Mesenchymal stem cell (in vitro differentiated cells and primary cell): ENCODE measurements around the gene SLC16A13.

Experiments
- DNase-seq: peaks from one replicate; pipeline ENCODE4 v3.0.0-alpha.2; 2013
- H2AFZ ChIP-seq: one replicate; pipeline ENCODE4 v1.6.1; 2013; ENCODE audit warnings: low read depth, mild to moderate bottlenecking, control low read depth, inconsistent platforms, low read length, moderate library complexity
- H2AK5ac ChIP-seq: 2 replicates; pipeline ENCODE4 v1.6.1; 2013; ENCODE audit warnings: low read length, moderate library complexity, mild to moderate bottlenecking, inconsistent platforms; ENCODE audit not compliant: severe bottlenecking
- H2BK120ac ChIP-seq: one replicate; pipeline ENCODE4 v1.6.1; 2013; ENCODE audit warnings: low read depth, mild to moderate bottlenecking, inconsistent platforms, low read length, moderate library complexity
- H2BK12ac ChIP-seq, 2 experiments: one replicate each; pipeline ENCODE4 v1.6.1; 2013; ENCODE audit warnings: inconsistent platforms in 2 of 2, low read length in 2 of 2, mild to moderate bottlenecking in 2 of 2, moderate library complexity in 2 of 2, control low read depth in 1 of 2
- H2BK15ac ChIP-seq: one replicate; pipeline ENCODE4 v1.6.1; 2013; ENCODE audit warnings: mild to moderate bottlenecking, low read depth, inconsistent platforms; ENCODE audit not compliant: poor library complexity, severe bottlenecking
- H2BK5ac ChIP-seq: 2 replicates; pipeline ENCODE4 v1.6.1; 2013; ENCODE audit warnings: low read depth, mild to moderate bottlenecking, low read length, control low read depth, inconsistent platforms; ENCODE audit not compliant: poor library complexity, severe bottlenecking
- H3K14ac ChIP-seq, 2 experiments: one replicate each; pipeline ENCODE4 v1.6.1; 2013; ENCODE audit warnings: inconsistent platforms in 2 of 2, low read length in 2 of 2, control low read depth in 1 of 2, mild to moderate bottlenecking in 1 of 2, moderate library complexity in 1 of 2
- H3K18ac ChIP-seq, 2 experiments: one replicate each; pipeline ENCODE4 v1.6.1; 2013; ENCODE audit warnings: inconsistent platforms in 2 of 2, low read length in 2 of 2, control low read depth in 1 of 2, low read depth in 1 of 2, mild to moderate bottlenecking in 1 of 2
- H3K23ac ChIP-seq, 2 experiments: one replicate each; pipeline ENCODE4 v1.6.1; 2013; ENCODE audit warnings: inconsistent platforms in 2 of 2, low read length in 2 of 2, mild to moderate bottlenecking in 2 of 2, moderate library complexity in 2 of 2, control low read depth in 1 of 2
- H3K27ac ChIP-seq: 2 replicates; pipeline ENCODE4 v1.5.1; 2013; ENCODE audit warnings: mild to moderate bottlenecking, moderate library complexity, low read length, control low read depth, inconsistent platforms; ENCODE audit not compliant: poor library complexity, severe bottlenecking
- H3K27me3 ChIP-seq, 2 experiments: 2 replicates each; pipeline versions ENCODE4 v1.6.1 to v1.7.0; 2013; ENCODE audit warnings: low read length in 2 of 2, mild to moderate bottlenecking in 2 of 2, moderate library complexity in 2 of 2, control low read depth in 1 of 2, inconsistent platforms in 1 of 2; ENCODE audit not compliant: control insufficient read depth in 1 of 2, insufficient read depth in 1 of 2
- H3K36me3 ChIP-seq, 2 experiments: 2 replicates each; pipeline versions ENCODE4 v1.6.1 to v1.7.0; 2013; ENCODE audit warnings: low read length in 2 of 2, control low read depth in 1 of 2, inconsistent platforms in 1 of 2, low read depth in 1 of 2, mild to moderate bottlenecking in 1 of 2; ENCODE audit not compliant: insufficient read depth in 2 of 2, control insufficient read depth in 1 of 2
- H3K4ac ChIP-seq, 2 experiments: one replicate each; pipeline ENCODE4 v1.6.1; 2013; ENCODE audit warnings: inconsistent platforms in 2 of 2, low read length in 2 of 2, mild to moderate bottlenecking in 2 of 2, moderate library complexity in 2 of 2, control low read depth in 1 of 2, low read depth in 1 of 2
- H3K4me1 ChIP-seq: 2 replicates; pipeline ENCODE4 v1.6.1; 2013; ENCODE audit warnings: low read depth, low read length, control low read depth; ENCODE audit not compliant: control insufficient read depth, insufficient read depth
- H3K4me2 ChIP-seq: 2 replicates; pipeline ENCODE4 v1.6.1; 2013; ENCODE audit warnings: low read length, mild to moderate bottlenecking, inconsistent platforms; ENCODE audit not compliant: poor library complexity, severe bottlenecking
- H3K4me3 ChIP-seq, 2 experiments: 2 replicates each; pipeline versions ENCODE4 v1.5.1 to v1.7.0; 2013; ENCODE audit warnings: low read length in 2 of 2, mild to moderate bottlenecking in 2 of 2, control low read depth in 1 of 2, low read depth in 1 of 2; ENCODE audit not compliant: insufficient read depth in 1 of 2
- H3K79me1 ChIP-seq: replicated peaks from 2 replicates; pipeline ENCODE4 v1.6.1; 2013; ENCODE audit warnings: mild to moderate bottlenecking, control low read depth, low read length, inconsistent platforms; ENCODE audit not compliant: poor library complexity, severe bottlenecking
- H3K9ac ChIP-seq: 2 replicates; pipeline ENCODE4 v1.7.0; 2013; ENCODE audit warnings: mild to moderate bottlenecking, low read length, moderate library complexity
- H3K9me3 ChIP-seq: 2 replicates; pipeline ENCODE4 v1.7.0; 2013; ENCODE audit warnings: mild to moderate bottlenecking, low read length; ENCODE audit not compliant: control insufficient read depth
- H4K8ac ChIP-seq: one replicate; pipeline ENCODE4 v1.6.1; 2013; ENCODE audit warnings: inconsistent platforms, mild to moderate bottlenecking, low read length, moderate library complexity
- H4K91ac ChIP-seq: one replicate; pipeline ENCODE4 v1.6.1; 2013; ENCODE audit warnings: mild to moderate bottlenecking, low read length, inconsistent platforms
- WGBS: methylation state at CpG from one replicate; pipeline ENCODE4 v1.1.7; 2013; ENCODE audit warnings: mixed read lengths; 5-methylcytosine and 5-hydroxymethylcytosine counted together

The SLC16A13 gene

GRCh38 chr17:7038025-7038862 lies 2.4 kb downstream of the SLC16A13 start:
- Histone ChIP-seq H4K8ac (no peak overlapping the region), H3K36me3 (peaks cover 0 to 3% of the 10 kb centered on the region in 2 experiments), H3K4me1 (peaks cover 32% of the 10 kb centered on the region), H3K27ac (no peak overlapping the region), H3K4me2 (no peak overlapping the region), H3K14ac (no peak overlapping the region), H2AFZ (no peak overlapping the region), H3K4ac (no peak overlapping the region), H3K4me3 (peak overlapping the region in 1 of 2 experiments; percentile 6), H2BK120ac (no peak overlapping the region), H2BK5ac (no peak overlapping the region), H4K91ac (no peak overlapping the region), H3K79me1 (peaks cover 12% of the 10 kb centered on the region), H2BK15ac (no peak overlapping the region), H3K18ac (no peak overlapping the region), H2AK5ac (no peak overlapping the region), H3K23ac (peak overlapping the region in 1 of 2 experiments; percentile 56), H3K27me3 (peaks cover 17 to 20% of the 10 kb centered on the region in 2 experiments), H3K9me3 (no peaks in the 10 kb centered on the region), H2BK12ac (no peak overlapping the region), H3K9ac (no peak overlapping the region)
- WGBS, result 84% methylated on average over 19 of the region's 19 CpGs
- DNase-seq, result no peak

- no peak overlapping the region for H2AFZ ChIP-seq
- no peaks in the 10 kb centered on the region for H3K9me3 ChIP-seq
- no peak overlapping the region for H2BK15ac ChIP-seq
- no peak overlapping the region for H2BK5ac ChIP-seq
- H3K27ac ChIP-seq, result no peak overlapping the region
- whole genome bisulfite sequencing, result 97% methylated on average over 5 of the region's 5 CpGs
- H3K36me3 ChIP-seq, result peaks cover 0 to 3% of the 10 kb centered on the region in 2 experiments
- no peak overlapping the region for H3K4ac ChIP-seq
- H4K91ac ChIP-seq, result no peak overlapping the region
- no peak overlapping the region for H3K4me2 ChIP-seq
- no peak overlapping the region for H4K8ac ChIP-seq
- H3K79me1 ChIP-seq, result peaks cover 12% of the 10 kb centered on the region
- no peak for DNase-seq
- H3K14ac ChIP-seq, result no peak overlapping the region
- H3K23ac ChIP-seq, result no peak overlapping the region
- no peak overlapping the region for H2BK120ac ChIP-seq
- H3K18ac ChIP-seq, result no peak overlapping the region
- no peak overlapping the region for H2AK5ac ChIP-seq
- no peak overlapping the region for H3K9ac ChIP-seq
- peaks cover 31 to 33% of the 10 kb centered on the region in 2 experiments for H3K27me3 ChIP-seq
- no peak overlapping the region for H2BK12ac ChIP-seq
- no peak overlapping the region for H3K4me3 ChIP-seq
- peaks cover 42% of the 10 kb centered on the region for H3K4me1 ChIP-seq
Observed at GRCh38 chr17:7039832-7040231, 4.0 kb downstream of the SLC16A13 start.

GRCh38 chr17:7041607-7042500 lies 6.0 kb downstream of the SLC16A13 start:
- Histone ChIP-seq H3K36me3 (peaks cover 0 to 3% of the 10 kb centered on the region in 2 experiments), H3K9ac (no peak overlapping the region), H2BK15ac (peak overlapping the region; percentile 36), H2AFZ (no peak overlapping the region), H3K14ac (no peak overlapping the region), H3K27ac (no peak overlapping the region), H2BK12ac (peak overlapping the region in 1 of 2 experiments; percentile 66), H3K79me1 (peaks cover 4% of the 10 kb centered on the region), H2BK120ac (peak overlapping the region; percentile 19), H3K4me2 (peak overlapping the region; percentile 18), H3K9me3 (no peaks in the 10 kb centered on the region), H3K4me3 (no peak overlapping the region), H3K4me1 (peaks cover 41% of the 10 kb centered on the region), H4K8ac (peak overlapping the region; percentile 57), H3K27me3 (peaks cover 45 to 46% of the 10 kb centered on the region in 2 experiments), H4K91ac (peak overlapping the region; percentile 78), H3K23ac (no peak overlapping the region), H3K4ac (peak overlapping the region in 1 of 2 experiments; percentile 6), H2BK5ac (no peak overlapping the region), H3K18ac (peak overlapping the region in 1 of 2 experiments; percentile 46), H2AK5ac (no peak overlapping the region)
- DNase-seq, result no peak
- WGBS, result 27% methylated on average over 39 of the region's 43 CpGs
